GM12874 (cell line): ENCODE measurements around the gene SERPINH1.
A peak's percentile ranks its signal among the peaks of the same experiment; 100 is the strongest.

Experiments used
- CTCF ChIP-seq: IDR thresholded peaks from 2 replicates; pipeline ENCODE4 v1.5.1; 2011; ENCODE audit warnings: low read depth, mild to moderate bottlenecking, control low read depth, low read length, moderate library complexity; ENCODE audit not compliant: insufficient read depth

The SERPINH1 gene

GRCh38 chr11:75534259-75535069, 27.6 kb upstream of the SERPINH1 start:
- 0 out of 2 replicates have a peak, but pooled peaks have one; percentile 2 for TF ChIP-seq CTCF

GRCh38 chr11:75535071-75535470, 27.0 kb upstream of the SERPINH1 start:
- no peak for TF ChIP-seq CTCF

- 0 out of 2 replicates have a peak, but pooled peaks have one; percentile 5 for TF ChIP-seq CTCF
Observed at GRCh38 chr11:75536786-75537641, 25.0 kb upstream of the SERPINH1 start.

GRCh38 chr11:75537740-75538139, 24.3 kb upstream of the SERPINH1 start:
- TF ChIP-seq CTCF, result no peak

- TF ChIP-seq CTCF, result no peak
Observed at GRCh38 chr11:75538150-75538942, 23.7 kb upstream of the SERPINH1 start.

GRCh38 chr11:75539459-75540334, 22.4 kb upstream of the SERPINH1 start:
- TF ChIP-seq CTCF, result no peak
